Thyroid gland (tissue), 4 donors: ENCODE data around the gene MAP3K5. TPM values are rescaled to one million over a fixed set of nuclear protein-coding genes. Genes with fewer than 3 reads are reported as not detected.
"Not testable (repeated sequence)": the region's sequence is repeated elsewhere in the genome, so short reads cannot be mapped to it uniquely, and the experiment has no call there.

Experiments used
- DNase-seq, 2 donors: peaks; one replicate each; pipeline ENCODE4 v3.0.0-alpha.2; 2019
- H3K27ac ChIP-seq, 3 donors: fragments of 200-600 bp; sonication (generic); 1 replicate in 2 of 3; 2 replicates in 1 of 3; pipeline ENCODE4 v1.5.1; 2016 to 2019; ENCODE audit warnings: mild to moderate bottlenecking in 1 of 3, moderate library complexity in 1 of 3
- H3K27me3 ChIP-seq: fragments of 200-600 bp; sonication (generic); one replicate; pipeline ENCODE4 v1.5.1; 2019
- H3K36me3 ChIP-seq, 2 donors: fragments of 200-600 bp; sonication (generic); one replicate each; pipeline ENCODE4 v1.5.1; 2016 to 2019
- H3K4me1 ChIP-seq, 2 donors: fragments of 200-600 bp; sonication (generic); one replicate each; pipeline ENCODE4 v1.5.1; 2017 to 2019
- H3K4me3 ChIP-seq, 3 donors: fragments of 200-600 bp; sonication (generic); replicated peaks in 1 of 3; 1 replicate in 2 of 3; 2 replicates in 1 of 3; pipeline ENCODE4 v1.5.1; 2016; ENCODE audit warnings: mild to moderate bottlenecking in 1 of 3
- H3K9me3 ChIP-seq: fragments of 200-600 bp; sonication (generic); one replicate; pipeline ENCODE4 v1.5.1; 2017
- CTCF ChIP-seq, 6 experiments: fragments of 200-600 bp in 3 of 6; fragments of 450-650 bp in 3 of 6; sonication (generic) in 3 of 6; IDR thresholded peaks; one replicate each; pipeline ENCODE4 v1.5.1; 2016 to 2019; ENCODE audit warnings: antibody characterized with exemption in 6 of 6, mild to moderate bottlenecking in 2 of 6, inconsistent platforms in 1 of 6, moderate library complexity in 1 of 6
- POLR2A ChIP-seq, 2 donors: fragments of 450-650 bp; IDR thresholded peaks; one replicate each; pipeline ENCODE4 v1.6.1; 2017; ENCODE audit warnings: antibody characterized with exemption in 2 of 2, mild to moderate bottlenecking in 2 of 2, moderate library complexity in 1 of 2
- WGBS, 2 donors: methylation state at CpG; one replicate each; pipeline ENCODE4 v1.1.5; 2017; 5-methylcytosine and 5-hydroxymethylcytosine counted together
- intact Hi-C: fragments of 100-400 bp; cut with DNase I; formaldehyde crosslinking; loops from one replicate; pipeline ENCODE4 v1.15.1; 2023
- total RNA-seq, 4 donors: library from RNA; depleted of rRNA; stranded (reverse); fragments of >200 nt; gene quantifications; one replicate each; pipeline ENCODE4 v1.2.3, GENCODE V29; 2016

The MAP3K5 gene
- total RNA-seq, 4 donors from 2014 or later = 28.1 to 68.0 (median 46.5) TPM

GRCh38 chr6:136761227-136761922, 30.9 kb downstream of the MAP3K5 start:
- Histone ChIP-seq H3K4me3 (no peak overlapping the region), H3K4me1 (peaks cover 40 to 61% of the 10 kb centered on the region in 2 donors), H3K36me3 (no peaks in the 10 kb centered on the region), H3K27me3 (no peaks in the 10 kb centered on the region), H3K27ac (peak overlapping the region in 2 of 3 donors; percentile 13 to 64), H3K9me3 (no peaks in the 10 kb centered on the region)
- DNase-seq = no peak
- intact Hi-C loops = no loop called here
- TF ChIP-seq CTCF (IDR thresholded peaks at IDR 0.05) (no peak), POLR2A (IDR thresholded peaks at IDR 0.05) (no peak)
- 55% methylated on average over 9 of the region's 9 CpGs for WGBS, 2 donors

GRCh38 chr6:136760781-136761180, 31.5 kb downstream of the MAP3K5 start:
- H3K4me3 ChIP-seq, H3K9me3 ChIP-seq, intact Hi-C loops, DNase-seq, H3K36me3 ChIP-seq, H3K27me3 ChIP-seq: not testable (repeated sequence)
- WGBS, 2 donors = 80 to 88% methylated on average over 5 of the region's 5 CpGs
- peak overlapping the region in 1 of 3 donors; percentile 64 for H3K27ac ChIP-seq
- peaks cover 34 to 61% of the 10 kb centered on the region in 2 donors for H3K4me1 ChIP-seq

GRCh38 chr6:136757150-136757549, 35.1 kb downstream of the MAP3K5 start:
- 86 to 90% methylated on average over 2 of the region's 2 CpGs for WGBS, 2 donors
- Histone ChIP-seq H3K36me3 (no peaks in the 10 kb centered on the region), H3K4me1 (peaks cover 22 to 43% of the 10 kb centered on the region in 2 donors), H3K27ac (no peak overlapping the region), H3K4me3 (no peak overlapping the region), H3K27me3 (no peaks in the 10 kb centered on the region), H3K9me3 (no peaks in the 10 kb centered on the region)
- no peak for DNase-seq
- TF ChIP-seq CTCF (IDR thresholded peaks at IDR 0.05) (no peak), POLR2A (IDR thresholded peaks at IDR 0.05) (no peak)
- intact Hi-C loops = no loop called here

- DNase-seq = no peak
- 88 to 95% methylated on average over 7 of the region's 7 CpGs for WGBS, 2 donors
- no peaks in the 10 kb centered on the region for H3K36me3 ChIP-seq
- TF ChIP-seq POLR2A (IDR thresholded peaks at IDR 0.05) (no peak), CTCF (IDR thresholded peaks at IDR 0.05) (no peak)
- no peaks in the 10 kb centered on the region for H3K9me3 ChIP-seq
- peaks cover 24 to 41% of the 10 kb centered on the region in 2 donors for H3K4me1 ChIP-seq
- intact Hi-C loops = no loop called here
- no peaks in the 10 kb centered on the region for H3K27me3 ChIP-seq
- H3K4me3 ChIP-seq = no peak overlapping the region
- no peak overlapping the region for H3K27ac ChIP-seq
Measured at GRCh38 chr6:136754820-136755219, 37.5 kb downstream of the MAP3K5 start.

GRCh38 chr6:136753624-136754023, 38.7 kb downstream of the MAP3K5 start:
- intact Hi-C loops = no loop called here
- 88% methylated on average over 7 of the region's 7 CpGs for WGBS, 2 donors
- no peak for DNase-seq
- TF ChIP-seq POLR2A (IDR thresholded peaks at IDR 0.05) = no peak
- TF ChIP-seq CTCF (IDR thresholded peaks at IDR 0.05) = no peak
- H3K36me3 ChIP-seq = no peaks in the 10 kb centered on the region
- H3K4me1 ChIP-seq = peaks cover 26 to 41% of the 10 kb centered on the region in 2 donors
- no peak overlapping the region for H3K27ac ChIP-seq
- H3K4me3 ChIP-seq = no peak overlapping the region
- H3K27me3 ChIP-seq = no peaks in the 10 kb centered on the region
- no peaks in the 10 kb centered on the region for H3K9me3 ChIP-seq
